HEK293T (cell line): Measurements from ENCODE around the gene SETBP1.

Source experiments
- ARNT ChIP-seq: fragments of 450-650 bp; IDR thresholded peaks from 2 replicates; pipeline ENCODE4 v1.6.1; 2017; ENCODE audit warnings: mild to moderate bottlenecking
- BHLHE40 ChIP-seq: fragments of 450-650 bp; IDR thresholded peaks from 2 replicates; pipeline ENCODE4 v1.6.1; 2016; ENCODE audit warnings: mild to moderate bottlenecking, moderate library complexity, borderline replicate concordance
- ELF4 ChIP-seq: fragments of 450-650 bp; IDR thresholded peaks from 2 replicates; pipeline ENCODE4 v1.6.1; 2017; ENCODE audit warnings: antibody characterized with exemption
- FOXA1 ChIP-seq: fragments of 450-650 bp; IDR thresholded peaks from 2 replicates; pipeline ENCODE4 v1.6.1; 2016; ENCODE audit warnings: mild to moderate bottlenecking
- FOXK2 ChIP-seq: fragments of 450-650 bp; IDR thresholded peaks from 2 replicates; pipeline ENCODE4 v1.6.1; 2016; ENCODE audit warnings: mild to moderate bottlenecking
- FOXM1 ChIP-seq: fragments of 450-650 bp; IDR thresholded peaks from 2 replicates; pipeline ENCODE4 v1.6.1; 2017; ENCODE audit warnings: mild to moderate bottlenecking, borderline replicate concordance
- HDGF ChIP-seq: fragments of 450-650 bp; IDR thresholded peaks from 2 replicates; pipeline ENCODE4 v1.6.1; 2017; ENCODE audit warnings: antibody characterized with exemption, borderline replicate concordance
- L3MBTL2 ChIP-seq: fragments of 450-650 bp; conservative IDR thresholded peaks from 2 replicates; pipeline ENCODE4 v1.6.1; 2016; ENCODE audit warnings: mild to moderate bottlenecking
- PKNOX1 ChIP-seq: fragments of 450-650 bp; IDR thresholded peaks from 2 replicates; pipeline ENCODE4 v1.6.1; 2016
- SP1 ChIP-seq: fragments of 450-650 bp; IDR thresholded peaks from 2 replicates; pipeline ENCODE4 v1.6.1; 2017
- SUZ12 ChIP-seq: fragments of 450-650 bp; IDR thresholded peaks from 2 replicates; pipeline ENCODE4 v1.6.1; 2016; ENCODE audit warnings: mild to moderate bottlenecking

- TF ChIP-seq PKNOX1 (no peak), SP1 (no peak), FOXK2 (no peak), FOXA1 (no peak), L3MBTL2 (no peak), SUZ12 (no peak), HDGF (no peak), ELF4 (no peak), ARNT (no peak), BHLHE40 (no peak), FOXM1 (no peak)
Measured at GRCh38 chr18:44680273-44681075, at the start of gene SETBP1.
